HG03280 (cell line): ENCODE measurements around the gene YARS1.

ENCODE experiments used
- ATAC-seq: cut with Tn5 transposase; IDR thresholded peaks from one replicate; pipeline ENCODE4 v1.9.1; 2021; ENCODE audit warnings: mild to moderate bottlenecking, moderate library complexity; ENCODE audit not compliant: unreplicated experiment

The YARS1 gene

DNA sequence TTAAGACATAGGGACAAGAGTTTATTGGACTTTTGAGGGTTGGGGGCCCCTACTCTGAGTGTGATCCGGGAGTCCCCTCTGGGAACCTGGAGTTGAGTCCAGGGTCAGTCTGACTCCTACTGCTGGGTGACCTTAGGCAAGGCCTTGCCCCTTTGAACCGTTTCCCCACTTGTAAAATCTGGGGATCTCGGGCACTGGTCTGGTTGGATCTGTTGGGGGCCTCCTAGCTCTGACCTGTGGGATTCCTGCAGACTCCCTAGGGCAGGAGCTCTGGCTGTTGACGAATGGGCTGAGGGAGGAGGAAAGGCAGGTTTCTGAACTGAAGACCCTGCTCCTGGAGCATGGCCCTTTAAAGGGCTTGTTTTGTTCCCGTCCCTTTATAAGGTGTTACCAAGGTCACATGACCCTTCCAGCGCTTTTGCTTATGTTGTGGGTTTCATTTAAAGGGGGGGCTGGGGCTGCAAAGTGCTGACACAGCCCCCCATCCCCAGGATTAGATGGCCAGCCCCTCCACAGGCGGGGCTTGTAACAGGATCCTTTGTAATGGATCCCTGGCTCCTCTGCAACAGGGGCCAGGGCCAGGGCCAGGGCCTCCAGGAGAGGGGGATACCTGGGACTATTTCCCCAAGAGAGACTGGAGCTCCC, 50.7 kb downstream of the YARS1 start:
- ATAC-seq = no peak

DNA sequence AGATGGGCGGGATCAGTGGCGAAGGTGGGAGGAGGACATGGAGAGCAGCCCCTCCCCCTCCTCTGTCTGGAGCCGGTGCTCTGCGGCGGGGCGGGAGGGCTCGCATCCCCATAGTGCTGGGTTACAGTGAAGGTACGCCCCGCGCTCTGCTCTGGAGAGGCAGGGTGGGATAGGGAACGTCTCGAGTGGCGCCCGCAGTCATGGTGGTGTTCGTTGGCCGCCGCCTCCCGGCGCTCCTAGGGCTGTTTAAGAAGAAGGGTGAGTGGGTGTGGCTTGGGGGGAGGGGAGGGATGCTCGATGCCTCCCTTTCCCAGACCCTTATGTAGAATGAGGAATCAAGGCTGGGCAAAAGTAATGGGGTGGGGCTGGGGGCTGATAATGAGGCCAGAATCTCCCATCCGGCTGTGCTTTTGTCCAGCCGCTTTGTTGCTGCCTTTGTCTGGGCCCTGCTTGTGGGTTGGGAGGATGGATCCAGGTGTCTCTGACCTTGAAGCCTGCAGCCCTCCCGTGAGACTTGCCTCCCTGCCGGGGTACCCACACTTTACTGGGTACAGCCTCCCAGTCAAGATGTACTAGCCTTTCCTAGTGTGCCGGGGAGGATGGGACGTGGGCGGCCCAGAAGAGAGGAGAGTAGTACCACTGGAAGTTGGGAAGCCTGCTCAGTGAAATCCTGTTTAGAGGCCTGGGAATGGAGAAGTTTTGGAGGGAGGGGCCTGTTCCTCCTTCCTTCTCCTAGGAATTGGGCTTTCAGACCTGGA, 51.4 kb downstream of the YARS1 start:
- ATAC-seq = no peak

DNA sequence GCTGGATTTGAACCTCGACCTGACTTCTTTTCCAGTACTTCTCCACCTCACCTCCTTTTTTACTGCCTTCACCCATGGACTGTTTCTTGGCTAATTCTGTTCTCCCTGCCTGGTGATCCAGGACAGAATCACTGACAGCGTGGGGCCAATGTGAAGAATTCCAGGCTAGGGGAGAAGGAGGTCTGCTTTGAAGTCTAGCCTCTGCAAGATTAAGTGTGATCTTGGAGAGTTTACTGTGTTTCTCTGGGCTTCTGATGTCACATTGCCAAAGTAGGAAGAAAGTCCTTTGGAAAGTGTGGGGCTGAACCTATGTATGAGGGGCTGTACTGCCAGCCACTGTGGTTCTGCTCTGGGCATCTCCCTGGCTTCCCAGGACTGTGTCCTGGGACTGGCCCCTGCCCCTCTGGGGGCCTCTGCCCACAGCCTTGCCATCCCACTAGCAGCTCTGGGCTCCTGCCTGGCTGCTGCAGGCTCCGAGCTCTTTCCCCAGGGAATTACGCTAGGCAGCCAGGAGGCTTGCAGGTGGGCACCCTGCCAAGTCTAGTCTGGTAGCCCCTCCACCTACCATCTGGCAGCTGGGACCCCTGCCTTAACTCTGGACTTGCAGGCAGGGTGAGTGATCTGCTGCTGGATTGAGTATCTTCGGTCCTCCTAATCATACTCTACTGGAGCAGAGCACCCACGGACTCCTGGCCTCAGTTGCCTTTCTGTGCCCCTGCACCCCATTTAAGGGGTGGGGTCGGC, 52.2 kb downstream of the YARS1 start:
- no peak for ATAC-seq

DNA sequence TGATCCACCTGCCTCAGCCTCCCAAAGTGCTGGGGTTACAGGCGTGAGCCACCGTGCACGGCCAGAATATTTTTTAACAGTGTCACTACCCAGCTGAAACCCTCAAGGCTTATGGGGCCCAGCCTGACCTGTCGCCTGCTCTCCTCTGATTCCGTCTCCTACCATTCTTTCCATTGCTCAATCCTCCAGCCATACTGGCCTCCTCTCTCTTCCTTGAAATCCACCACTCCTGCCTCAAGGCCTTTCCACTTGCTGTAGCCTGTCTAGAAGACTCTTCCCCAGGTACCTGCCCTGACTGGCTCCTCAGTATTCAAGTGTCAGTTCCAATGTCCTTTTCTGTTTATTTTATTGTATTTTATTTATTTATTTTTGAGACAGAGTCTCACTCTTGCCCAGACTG, 53.9 kb downstream of the YARS1 start:
- no peak for ATAC-seq

DNA sequence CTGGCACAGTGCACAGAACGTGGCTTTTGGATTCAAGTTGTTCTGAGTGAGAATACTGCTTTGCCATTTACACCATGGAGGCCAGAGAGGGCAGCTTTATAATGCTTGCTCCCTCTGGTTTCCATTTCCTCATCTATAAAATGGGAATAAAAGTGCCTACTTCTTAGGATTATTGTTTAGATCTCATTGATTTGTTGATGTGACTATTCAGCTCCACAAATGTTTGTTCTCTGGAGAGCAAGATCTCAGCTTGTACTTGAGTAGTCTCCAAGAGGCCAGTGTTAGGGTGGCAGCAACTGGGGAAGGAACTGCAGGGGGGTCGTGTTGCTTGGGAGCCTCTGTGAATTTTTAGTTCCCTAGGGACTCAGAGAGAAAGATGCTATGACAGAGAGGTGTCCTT, 55.2 kb downstream of the YARS1 start:
- ATAC-seq = no peak

DNA sequence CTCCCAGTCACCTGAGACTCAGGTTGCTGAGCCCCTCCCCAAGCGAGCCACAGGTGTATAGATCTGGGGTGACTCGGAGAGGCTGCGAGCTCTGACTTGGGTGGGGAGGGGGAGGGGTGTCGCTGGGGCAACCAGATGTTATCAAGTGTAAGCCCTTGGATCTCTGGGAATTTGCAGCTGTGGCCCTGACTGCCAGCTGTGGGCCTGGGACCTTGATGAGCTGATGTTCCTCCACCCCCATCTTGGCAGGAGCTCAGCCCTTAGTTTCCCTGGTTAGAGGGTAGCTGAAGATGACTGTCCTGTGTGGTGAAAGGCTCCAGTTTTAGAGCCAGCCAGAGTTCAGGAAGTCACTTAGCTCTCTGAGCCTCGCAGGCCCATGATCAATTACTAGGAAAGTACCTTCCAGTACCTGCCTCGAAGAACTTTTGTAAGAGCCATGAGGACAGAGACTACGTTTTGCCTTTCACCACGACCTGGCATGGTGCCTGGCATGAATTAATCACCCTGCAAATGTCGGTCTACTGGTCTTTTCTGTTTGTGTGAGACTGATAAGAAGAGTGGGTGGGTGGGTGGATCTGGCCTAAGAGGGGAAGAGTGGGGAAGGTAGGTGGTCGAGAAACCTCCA, 55.8 kb downstream of the YARS1 start:
- no peak for ATAC-seq

DNA sequence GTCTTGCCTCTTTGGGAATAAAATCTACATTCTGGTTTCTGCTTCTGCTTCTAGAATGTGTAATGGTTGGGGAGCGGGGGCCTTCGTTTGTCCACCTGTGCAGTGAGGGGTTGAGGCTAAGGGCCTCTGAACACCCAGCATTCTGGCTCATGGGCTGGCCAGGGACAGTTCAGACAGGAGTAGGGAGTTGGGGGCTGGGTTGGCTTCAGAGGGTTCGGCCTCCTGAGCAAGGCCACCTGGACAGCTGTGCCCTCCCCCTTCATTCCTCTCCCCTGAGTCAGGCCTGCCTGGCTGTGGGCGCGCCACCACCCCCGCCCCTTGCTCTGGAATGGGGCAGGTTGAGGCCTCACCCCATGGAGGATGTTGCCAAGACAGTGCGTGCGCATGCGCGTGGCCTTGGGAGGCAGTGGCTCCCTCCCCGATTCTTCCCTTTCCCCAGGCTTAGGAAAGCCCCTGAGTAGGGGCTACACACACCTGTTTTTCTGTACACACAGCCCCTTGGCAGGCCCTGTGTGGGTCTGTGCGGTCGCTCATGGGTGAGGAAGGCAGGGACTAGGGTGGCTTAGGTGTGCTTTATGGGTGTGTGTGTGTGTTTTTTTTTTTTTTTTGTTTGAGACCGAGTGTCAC, 57.0 kb downstream of the YARS1 start:
- no peak for ATAC-seq

DNA sequence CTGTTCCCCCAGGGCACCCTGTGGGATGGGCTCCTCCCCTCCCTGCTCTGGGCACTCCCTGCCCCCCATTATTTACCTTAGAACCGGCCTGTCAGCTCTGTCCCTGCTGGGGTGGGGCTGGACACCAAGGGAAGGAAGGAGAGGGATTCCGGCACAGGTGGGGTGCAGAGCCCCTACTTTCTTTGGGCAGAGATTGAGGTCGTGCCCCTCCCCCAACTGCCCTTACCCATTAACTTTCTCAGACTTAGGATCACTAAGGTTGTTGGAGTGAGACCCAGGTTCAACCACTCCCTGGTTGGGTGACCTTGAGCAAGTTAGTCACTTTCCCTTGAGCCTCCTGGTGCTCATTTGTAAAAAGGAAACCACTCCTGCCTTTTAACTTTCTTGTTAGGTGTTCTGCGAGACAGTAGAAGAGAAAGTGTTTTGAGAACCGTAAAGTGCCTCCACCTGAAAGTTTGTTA, 57.6 kb downstream of the YARS1 start:
- ATAC-seq = no peak

DNA sequence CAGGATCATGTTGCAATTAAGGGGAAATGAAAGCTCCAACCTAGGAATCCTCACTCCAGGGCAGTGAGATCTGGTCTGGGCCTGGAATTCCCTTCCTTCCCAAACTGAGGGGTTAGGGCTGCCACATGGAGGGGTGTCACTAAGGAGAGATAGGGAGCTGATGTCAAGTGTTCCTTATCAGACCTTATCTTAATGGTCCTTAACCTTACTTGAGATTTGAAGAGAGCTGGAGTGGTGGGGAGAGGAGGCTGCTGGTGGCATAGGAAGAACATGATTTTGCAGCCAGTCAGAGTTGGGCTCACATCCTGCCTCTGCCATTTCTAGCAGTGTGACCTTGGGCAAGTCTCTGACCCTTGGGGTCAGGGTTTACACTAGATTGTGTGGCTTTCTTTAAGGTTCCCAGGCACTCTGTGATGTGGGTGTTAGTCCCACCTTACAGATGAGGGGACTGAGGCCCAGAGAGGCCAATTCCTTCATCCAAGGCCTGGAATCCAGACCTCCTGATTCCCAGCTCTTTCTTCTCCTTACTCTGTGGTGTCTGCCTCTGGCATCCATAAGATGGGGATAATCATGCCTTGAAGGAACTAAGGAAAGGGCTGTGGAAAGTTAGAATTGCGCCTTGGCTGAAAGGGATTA, 58.2 kb downstream of the YARS1 start:
- no peak for ATAC-seq

DNA sequence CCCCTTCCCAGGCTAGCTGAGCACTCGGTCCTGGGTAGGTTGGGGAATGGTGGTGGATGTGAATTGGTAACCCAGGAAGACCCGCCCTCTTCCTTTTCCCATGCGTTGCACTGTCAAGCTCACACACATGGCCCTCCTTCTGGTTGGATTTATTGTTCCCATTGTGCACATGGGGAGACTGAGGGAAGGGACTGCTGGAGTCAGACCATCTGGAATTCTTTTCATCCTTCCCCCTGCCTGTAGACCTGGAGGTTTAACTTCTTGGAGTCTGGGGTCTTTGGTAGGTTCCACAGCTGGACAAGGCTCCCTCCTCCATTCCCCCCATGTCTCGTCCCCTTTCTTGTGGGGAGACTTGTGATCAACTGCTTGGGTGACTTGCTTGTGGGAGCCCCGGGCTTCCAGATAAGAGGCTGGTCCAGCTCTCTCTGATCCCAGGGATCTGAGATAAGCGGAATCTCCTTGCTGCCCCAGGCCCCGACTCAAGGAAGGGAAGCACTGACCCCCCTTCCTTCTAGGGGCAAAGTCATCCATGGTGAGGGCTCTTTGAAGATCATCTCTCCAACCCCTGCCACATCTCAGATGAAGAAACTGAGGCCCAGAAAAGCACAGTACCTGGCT, 58.9 kb downstream of the YARS1 start:
- no peak for ATAC-seq

DNA sequence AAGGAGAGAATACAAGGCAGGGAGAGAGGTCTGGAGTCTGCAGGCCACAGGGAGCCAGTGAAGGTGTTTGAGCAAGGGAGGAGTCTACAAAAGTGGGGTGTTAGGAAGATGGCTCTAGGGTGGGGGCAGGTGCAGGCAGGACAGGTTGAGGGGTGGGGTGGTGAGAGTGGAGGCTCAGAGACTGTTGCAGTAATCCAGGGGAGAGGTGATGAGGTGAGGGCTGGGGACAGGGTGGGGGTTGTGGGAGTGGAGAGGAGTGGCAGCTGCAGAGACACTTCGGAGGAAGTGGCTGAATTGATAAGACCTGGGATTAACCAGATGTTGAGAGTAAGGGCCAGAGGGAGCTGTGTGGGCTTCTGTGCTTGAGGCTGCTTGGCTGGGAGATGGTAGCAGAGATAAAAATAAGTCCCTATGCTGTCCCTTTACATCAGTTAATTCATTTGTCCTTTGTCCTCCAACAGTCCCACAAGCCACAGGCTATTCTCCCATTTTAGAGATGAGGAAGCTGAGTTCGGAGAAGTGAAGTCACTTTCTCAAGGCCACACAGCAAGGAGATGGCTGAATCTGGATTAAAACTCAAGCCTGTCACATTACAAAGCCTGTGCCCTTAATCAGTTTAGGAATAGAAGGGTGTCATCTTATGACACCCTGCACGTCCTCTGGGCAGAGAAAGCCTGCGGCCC, 59.8 kb downstream of the YARS1 start:
- ATAC-seq = no peak

DNA sequence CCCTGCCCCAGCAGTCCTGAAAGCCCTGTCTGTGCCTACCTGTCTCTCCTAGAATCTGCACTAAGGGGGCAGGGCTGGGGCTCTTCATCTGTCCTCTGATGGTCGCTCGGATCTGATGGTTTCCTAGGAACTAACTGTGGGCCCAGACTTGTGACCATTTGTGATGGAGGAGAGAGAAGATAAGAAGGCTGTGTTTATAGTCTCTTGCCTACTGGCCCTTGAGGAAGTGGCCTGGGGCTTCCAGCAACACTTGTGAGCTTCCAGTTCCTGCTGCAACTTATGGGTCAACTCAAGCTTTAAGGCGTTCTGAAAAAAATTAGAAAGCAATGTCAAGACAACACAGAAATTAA, 61.4 kb downstream of the YARS1 start:
- ATAC-seq = no peak

DNA sequence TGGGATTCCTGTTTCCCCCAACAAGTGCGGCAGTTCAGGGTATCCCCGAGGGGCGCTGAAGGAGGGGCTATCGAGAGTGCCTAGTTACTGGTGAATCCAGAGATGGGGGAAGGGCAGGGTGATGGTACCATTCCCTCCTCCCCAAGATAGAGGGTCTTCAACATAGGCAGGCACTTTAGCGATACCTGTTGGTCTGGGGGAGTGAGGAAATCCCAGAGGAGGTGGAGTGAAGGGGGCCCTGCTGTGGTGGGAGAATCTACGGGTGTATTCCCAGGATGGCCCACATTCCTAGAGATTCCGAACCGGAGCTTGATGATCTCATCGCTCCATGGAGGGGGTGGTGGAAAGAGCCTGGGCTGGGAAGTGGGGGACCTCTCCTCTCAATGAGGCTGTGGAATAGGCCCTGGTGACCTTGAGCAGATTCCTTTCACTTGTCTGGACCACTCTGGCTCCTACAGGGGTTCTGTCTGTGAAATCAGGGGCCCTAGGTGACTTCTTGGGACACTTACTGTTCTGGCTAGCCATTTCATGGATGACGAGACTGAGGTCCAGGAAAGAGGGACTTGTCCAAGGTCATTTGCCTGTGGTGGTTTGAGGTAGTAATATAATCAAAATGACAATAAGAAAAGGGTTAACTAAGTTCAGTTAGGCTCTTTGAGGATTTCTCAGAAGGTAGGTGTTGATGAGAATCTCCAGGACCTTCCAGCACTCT, 61.9 kb downstream of the YARS1 start:
- no peak for ATAC-seq

DNA sequence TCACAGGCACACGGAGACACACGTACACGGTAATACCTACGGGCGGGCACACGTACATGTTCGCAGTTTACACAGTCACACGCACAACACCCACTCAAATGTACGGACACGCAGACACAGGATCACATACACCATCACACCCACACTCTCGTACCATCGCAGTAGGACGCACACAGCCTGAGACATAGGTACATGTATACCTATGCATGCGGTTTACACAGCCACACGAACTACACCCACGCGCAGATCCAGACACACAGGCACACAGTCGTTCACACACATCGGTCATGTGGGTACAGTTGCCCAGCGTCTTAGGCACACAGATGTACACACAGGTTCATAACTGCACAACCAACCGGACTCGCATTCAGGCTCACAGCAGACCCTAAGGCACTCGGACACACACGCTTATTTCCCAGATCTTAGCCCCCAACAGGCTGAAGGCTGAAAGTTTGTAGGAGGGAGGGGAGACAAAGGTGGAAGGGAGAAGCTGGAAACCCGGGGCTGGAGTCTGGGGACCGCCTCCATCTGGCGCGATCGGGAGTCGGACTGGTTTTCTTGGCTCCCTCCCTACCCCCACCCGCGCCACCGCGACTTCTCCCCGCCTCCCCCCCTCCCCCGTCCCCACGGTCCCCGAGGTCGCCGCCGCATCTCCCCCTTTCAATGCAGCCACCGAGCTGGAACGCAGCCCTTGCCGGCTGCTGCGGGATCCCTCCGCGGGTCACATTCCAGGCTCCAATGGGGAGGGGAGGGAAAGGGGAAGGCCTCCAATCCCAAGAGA, 62.7 kb downstream of the YARS1 start:
- no peak for ATAC-seq

DNA sequence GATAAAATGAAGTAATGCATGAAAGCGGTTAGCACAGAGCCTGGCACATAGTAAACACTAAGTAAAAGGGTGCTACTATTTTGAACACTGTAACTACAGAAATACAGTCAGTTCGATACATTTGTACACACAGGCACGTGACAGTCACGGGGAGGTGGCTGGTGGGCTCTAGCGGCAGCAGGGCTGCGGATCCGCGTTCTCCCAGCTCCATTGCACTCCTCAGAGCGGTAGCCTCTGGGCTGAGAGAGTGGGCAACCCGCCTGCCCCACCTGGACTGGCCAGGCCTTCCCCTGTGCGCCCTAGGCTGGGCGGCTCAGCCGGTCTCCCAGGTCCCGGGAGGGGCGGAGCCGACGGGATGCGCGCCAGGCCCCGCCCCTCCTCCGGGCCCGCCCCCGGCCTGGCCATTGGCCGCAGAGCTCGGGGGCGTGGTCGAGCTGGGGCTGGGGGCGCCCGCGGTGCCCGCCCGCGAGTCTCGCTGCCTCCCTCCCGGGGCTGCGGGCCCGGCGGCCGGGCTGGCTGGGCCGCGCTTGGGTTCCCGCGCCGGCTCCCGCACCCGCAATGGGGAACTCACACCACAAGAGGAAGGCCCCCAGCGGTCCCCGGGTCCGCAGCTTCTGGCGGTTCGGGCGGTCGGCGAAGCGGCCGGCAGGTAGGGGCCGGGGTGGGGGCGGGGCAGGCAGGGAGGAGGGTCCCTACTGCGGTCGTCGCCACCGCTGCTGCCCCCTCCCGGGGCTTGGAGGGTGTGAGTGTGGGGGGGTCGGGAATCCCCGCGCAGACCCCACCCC, 63.4 kb downstream of the YARS1 start:
- no peak for ATAC-seq

DNA sequence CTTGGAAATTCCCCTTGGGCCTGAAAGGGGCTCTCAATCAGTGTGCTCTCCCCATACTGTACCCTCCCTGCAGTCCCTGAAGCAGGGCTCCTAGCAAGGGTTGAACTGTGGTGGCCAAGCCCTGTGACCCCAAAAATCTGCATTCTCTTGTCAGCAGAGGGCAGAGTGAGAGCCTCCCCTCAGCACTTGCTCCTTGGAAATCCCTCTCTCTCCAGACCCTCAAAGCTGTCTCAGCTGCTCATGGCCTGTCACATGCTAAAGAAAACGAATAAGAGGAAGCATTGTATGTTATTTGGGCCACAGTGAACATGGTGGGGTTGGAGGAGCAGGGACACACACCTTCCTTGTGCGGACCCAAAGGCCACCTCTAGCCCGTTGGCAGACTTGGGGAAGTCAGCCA, 67.4 kb downstream of the YARS1 start:
- no peak for ATAC-seq

DNA sequence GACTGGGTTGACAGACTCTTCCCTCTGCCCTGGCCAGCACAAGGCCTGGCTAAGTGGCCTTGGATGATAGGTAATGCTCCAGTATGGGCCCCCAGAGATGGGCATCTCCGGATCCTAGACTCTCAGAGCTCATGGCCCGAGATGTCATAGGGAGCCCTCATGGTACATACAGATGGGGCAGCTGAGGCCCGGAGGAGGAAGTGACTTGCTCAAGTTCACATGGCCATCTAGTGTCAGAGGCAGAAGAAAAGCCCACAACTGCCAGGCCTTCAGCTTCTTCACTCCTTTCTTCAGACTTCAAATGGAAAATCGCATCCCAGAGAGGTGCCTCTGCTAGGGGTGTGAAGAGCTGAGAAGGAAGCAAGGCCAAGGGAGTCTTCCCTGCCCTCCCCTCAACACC, 67.8 kb downstream of the YARS1 start:
- no peak for ATAC-seq

DNA sequence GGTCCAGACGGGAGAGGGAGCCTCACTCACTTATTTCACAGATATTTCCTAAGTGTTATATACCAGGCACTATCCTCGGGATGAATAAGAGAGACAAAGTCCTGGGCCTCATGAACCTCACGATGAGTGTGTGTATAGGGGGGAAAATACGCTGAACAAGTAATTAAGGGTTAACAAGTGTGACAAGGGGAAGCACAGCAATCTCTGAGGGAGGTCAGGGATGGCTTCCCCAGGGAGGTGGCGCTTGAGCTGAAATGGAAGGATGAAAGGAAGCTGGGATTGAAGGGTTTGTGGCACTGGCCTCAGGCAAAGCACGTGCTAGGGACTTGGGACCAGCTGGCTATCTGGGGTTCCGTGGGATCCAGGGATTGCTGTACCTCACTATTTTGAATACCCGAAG, 68.2 kb downstream of the YARS1 start:
- no peak for ATAC-seq
